Measurements from ENCODE around the gene GALP.

DNA sequence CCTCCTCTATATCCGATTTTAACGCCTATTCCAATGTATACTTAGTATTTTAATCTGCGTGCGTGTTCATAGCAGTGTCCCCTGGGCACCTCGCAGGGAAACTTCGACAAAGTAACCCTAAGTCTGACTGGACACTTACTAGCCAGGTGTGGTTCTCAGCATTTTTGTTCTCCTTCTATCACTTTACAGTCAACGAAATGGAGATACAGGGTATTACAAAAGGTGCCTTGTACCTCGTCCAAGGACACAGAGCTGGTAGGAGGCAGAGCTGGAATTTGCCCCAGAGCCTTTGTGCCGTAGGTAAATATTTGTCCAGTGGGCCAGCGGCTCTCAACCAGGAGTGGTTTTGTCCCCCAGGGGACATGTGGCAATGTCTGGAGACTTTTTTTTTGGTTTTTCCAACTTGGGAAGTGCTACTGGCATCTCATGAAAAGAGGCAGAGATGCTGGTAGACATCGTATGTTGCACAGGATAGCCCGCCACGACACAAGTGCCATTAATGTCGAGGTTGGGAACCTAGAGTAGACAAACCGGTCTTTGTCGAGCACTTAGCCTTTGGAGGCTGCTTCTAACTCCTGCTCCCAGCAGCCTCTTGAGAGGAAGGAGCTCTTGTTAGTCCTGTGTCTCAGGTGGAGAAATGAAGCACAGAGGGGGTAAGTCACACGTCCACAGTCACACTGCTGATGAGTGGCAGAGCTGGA lies 33.6 kb upstream of the GALP start:
- no peak for TF ChIP-seq POLR2AphosphoS5 (IDR thresholded peaks at IDR 0.05; ENCODE audit: low read depth, low read length)
- TF ChIP-seq TAF1 (IDR thresholded peaks at IDR 0.05; ENCODE audit: borderline replicate concordance, insufficient read depth, low read length): no peak

Data from PFSK-1 (cell line).